GM12865 (cell line): ENCODE data around the gene NDUFS7.

Experiments
- DNase-seq: peaks from one replicate; pipeline ENCODE4 v3.0.0; 2010; ENCODE audit warnings: low read depth
- H3K4me3 ChIP-seq: 2 replicates; pipeline ENCODE4 v1.5.1; 2011; ENCODE audit warnings: mild to moderate bottlenecking, low read depth, low read length, control low read depth
- CTCF ChIP-seq: IDR thresholded peaks from 2 replicates; pipeline ENCODE4 v1.5.1; 2011; ENCODE audit warnings: low read length, control low read depth, low read depth, inconsistent platforms; ENCODE audit not compliant: insufficient read depth; ENCODE audit errors: missing control alignments

NDUFS7 gene

GRCh38 chr19:1426736-1427135 lies 43.0 kb downstream of the NDUFS7 start:
- DNase-seq = no peak
- H3K4me3 ChIP-seq = no peak overlapping the region
- TF ChIP-seq CTCF = no peak

GRCh38 chr19:1427221-1427920 lies 43.7 kb downstream of the NDUFS7 start:
- DNase-seq = no peak
- TF ChIP-seq CTCF = no peak
- H3K4me3 ChIP-seq = no peak overlapping the region

GRCh38 chr19:1428738-1429391 lies 45.2 kb downstream of the NDUFS7 start:
- no peak overlapping the region for H3K4me3 ChIP-seq
- TF ChIP-seq CTCF = no peak
- no peak for DNase-seq

- DNase-seq = no peak
- TF ChIP-seq CTCF = no peak
- no peak overlapping the region for H3K4me3 ChIP-seq
These were observed 46.0 kb downstream of the NDUFS7 start for GRCh38 chr19:1429750-1430149.

- no peak for TF ChIP-seq CTCF
- no peak overlapping the region for H3K4me3 ChIP-seq
- no peak for DNase-seq
These were observed 46.5 kb downstream of the NDUFS7 start for GRCh38 chr19:1430246-1430645.

GRCh38 chr19:1431759-1432506 lies 48.2 kb downstream of the NDUFS7 start:
- H3K4me3 ChIP-seq = no peak overlapping the region
- DNase-seq = no peak
- TF ChIP-seq CTCF = no peak

GRCh38 chr19:1432507-1432887 lies 48.8 kb downstream of the NDUFS7 start:
- no peak for DNase-seq
- no peak for TF ChIP-seq CTCF
- H3K4me3 ChIP-seq = no peak overlapping the region
